ENCODE measurements around the gene SUSD3.
A peak's percentile ranks its signal among the peaks of the same experiment; 100 is the strongest.
"Not testable (repeated sequence)": the region's sequence is repeated elsewhere in the genome, so short reads cannot be mapped to it uniquely, and the experiment has no call there.

SUSD3 gene

DNA sequence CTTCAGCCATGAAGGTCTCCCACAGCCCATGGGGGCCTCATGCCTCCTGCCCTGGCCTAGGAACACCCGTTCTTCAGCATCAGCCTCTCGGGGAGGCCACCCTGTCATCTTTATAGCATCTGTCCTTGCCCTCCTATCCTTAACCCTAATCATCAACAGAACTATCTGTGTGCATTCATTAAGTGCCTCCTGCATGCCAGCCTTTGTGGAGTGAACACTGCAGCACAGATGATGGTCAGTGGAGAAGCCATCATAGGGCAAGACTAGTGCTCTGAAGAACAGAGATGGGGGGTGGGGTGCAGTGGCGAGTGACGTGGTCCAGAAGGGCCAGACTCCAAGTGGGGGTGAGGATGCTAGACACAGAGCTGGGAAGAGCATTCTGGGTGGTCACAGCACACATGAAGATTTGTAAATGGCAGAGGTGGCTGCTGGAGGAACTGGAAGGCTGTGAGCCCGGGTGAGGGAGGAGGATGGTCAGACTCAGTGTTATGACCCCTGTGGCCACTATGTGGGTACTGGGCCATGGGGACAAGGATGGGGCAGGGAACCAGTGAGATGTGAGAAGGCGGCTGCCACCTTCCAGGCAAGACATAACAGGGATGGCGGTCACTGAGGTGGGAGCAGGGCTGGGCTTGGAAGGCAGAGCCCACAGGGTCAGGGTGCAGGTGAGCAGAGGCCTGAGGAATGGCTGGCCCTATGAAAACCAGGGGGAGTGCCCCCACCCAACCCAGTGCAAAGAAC is 33.9 kb downstream of the SUSD3 start:
- DNase-seq (ENCODE audit: low read depth in 2 of 2): no peak

DNA sequence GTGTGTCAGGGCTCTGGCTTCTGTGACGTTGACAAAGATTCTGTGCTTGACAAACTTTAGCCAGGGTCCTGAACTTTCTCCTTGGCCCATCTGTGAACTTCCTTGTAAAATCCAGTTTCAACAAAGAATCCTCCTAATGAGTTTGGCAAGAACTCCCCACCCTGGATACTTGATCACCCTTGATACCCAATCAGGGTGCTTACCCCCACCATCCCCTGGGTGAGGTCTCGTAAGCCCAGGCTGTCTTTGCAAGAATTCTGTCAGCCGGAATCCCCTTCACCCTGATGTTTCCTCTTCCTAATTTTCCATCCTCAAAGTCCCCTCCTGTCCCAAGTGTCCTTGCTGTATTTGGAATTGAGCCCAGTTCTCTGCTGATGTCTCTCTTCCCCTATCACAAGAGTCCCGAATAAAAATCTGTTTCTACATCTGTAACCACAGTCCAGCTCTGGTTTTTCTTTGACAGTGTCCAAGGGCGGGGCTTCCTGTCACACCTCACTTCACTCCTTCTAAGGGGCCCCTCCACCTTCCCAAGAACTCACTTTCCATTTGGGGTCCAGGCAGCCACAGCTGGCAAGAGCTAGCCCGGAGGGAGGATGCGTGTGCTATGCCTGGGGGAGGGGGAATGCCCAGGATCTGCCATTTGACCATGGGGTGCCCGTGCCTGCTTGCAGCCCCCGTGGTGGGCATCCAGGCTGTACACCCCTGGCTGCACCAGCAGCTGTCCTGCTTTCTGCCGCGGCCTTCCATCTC is 34.8 kb downstream of the SUSD3 start:
- DNase-seq (ENCODE audit: low read depth in 2 of 2): no peak

DNA sequence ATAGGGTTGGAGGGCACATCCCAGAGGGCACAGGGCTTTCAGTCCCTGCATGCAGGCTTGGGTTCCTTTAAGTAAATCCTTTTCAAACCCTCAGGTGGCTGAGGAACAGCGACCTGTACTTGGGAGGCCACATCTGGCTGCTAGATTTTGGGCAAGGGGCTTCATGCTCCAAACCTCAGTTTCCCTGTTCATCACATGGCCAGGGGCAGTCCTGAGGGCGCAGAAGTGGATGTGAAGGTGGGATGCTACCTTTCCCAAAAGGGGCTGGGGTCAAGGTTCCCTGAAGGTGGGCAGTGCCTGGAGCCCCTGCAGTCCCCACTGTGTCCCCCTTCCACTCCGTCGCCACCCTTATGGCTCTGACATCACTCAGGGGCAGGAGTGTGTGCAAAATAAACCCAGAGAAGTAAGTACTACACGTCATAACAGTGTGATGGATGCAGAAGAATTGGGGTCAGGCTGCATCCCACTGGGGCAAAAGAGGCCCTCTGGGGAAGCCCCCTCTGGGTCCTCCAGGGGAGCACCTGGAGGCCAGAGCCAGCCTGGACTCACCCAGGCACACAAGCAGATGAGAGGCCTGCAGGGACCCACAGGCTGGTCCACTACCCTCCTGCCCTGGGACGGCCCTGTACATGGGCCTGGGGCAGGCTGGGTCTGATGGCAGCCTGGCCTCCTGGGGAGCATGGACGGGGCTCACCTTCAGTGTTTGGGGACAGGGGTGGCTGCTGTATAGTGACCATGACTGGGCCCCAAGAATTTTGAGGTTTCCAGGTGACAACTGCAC is 35.6 kb downstream of the SUSD3 start:
- DNase-seq (ENCODE audit: low read depth in 2 of 2): no peak

DNA sequence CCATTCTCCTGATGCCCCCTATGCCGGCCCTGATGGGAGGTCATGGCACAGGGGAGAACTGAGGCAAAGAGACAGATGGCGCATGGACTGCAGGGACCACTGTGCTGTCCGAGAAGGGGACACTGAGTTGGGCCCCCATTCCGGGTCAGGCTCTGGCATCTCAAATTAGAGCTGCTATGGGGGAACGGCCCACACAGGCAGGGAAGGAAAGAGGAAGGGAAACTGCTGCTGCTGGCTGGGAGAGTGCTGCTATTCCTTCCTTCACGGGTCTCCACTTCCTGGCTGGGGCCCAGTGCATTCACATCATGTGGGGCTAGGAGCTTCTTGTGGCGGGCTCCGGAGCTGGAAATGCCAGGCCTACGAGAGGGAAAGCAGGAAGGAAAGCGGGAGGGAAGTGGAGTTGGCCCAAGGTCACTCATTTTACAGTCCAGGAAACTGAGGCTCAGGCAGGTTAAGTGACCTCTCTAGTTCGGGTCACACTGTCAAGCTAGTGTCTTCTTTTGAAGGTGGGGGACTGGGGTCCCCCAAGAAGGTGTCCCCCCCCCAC is 36.2 kb downstream of the SUSD3 start:
- DNase-seq (ENCODE audit: low read depth in 2 of 2): no peak

DNA sequence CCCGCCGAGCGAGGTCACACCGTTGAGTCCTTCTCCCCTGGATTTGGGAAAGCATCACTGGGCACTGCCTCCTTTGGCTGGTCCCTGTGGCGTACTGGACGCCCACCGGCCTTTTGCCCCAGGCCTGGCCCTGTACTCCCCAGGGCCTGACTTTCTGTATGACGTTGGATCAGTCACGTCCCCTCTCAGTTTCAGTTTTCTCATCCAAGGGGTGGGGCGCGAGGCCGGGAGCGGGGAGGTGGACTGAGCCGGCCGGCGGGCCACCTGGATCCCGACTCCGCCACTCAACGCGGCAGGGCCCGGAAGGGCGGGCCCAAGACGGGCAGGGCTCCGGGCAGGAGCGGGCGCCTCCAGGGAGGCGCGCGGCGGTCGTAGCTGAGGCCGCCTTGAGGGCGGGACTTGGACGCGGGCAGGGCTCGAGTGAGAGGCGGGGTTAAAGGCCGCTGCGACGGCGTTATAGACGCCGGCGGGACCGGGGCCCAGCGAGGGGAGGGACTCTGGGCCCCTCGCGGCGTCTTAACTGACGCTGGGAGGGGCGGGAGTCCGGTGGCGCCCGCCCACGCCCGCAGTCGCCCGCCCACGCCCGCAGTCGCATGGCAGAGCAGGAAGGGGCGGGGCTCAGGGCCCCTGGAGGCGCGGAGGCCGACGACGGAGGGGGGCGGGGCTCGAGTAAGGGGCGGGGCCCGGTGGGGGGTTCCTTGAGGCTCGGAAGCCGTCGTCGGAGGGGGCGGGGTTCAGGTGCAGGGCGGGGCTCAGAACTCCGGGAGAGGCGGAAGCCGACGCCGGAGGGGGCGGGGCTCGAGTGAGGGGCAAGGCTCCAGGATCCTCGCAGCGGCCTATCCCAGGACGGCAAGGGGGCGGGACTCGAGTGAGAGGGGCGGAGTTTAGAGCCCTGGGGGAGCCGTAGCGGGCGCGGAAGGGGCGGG is 37.0 kb downstream of the SUSD3 start:
- peak; percentile 95 to 97 for DNase-seq (ENCODE audit: low read depth in 2 of 2)

DNA sequence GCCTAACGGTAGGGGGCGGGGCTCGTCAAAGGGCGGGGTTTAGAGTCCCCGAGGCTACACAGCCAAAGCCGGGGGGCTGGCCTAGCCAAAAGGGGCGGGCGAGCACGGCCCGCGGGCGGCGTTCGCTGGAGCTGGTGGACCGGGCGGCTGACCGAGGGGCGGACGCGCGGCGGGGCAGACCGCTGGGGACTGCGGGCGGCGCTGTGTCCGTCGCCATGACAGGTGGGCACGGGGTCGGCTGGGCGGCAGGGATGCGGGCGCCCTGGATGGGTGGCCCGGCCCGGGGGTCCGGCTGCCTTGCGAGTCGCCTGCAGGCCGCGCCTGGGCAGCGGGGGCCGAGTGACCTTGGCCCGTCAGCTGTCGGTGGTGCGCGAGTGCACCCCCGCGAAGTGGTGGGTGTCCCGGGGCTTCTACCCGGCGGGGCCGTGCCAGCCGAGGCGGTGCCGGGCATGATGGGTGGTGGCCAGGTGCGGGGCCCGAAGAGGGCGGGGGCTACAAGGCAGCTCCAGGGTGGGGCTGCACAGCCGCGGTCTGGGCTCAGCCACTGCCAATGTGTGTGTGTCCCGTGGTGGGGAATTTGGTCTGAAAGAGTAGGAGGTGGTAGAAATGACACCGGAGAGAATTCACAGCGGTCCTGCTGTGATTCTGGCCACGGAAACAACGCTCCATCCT is 37.8 kb downstream of the SUSD3 start, which contains the start of gene CARD19:
Gene CARD19 (plus strand): TSS at position 87 of the 672 bp plus-strand sequence. CDS start 129 bp downstream, at position 216.
- no peak for DNase-seq (ENCODE audit: low read depth in 2 of 2)

DNA sequence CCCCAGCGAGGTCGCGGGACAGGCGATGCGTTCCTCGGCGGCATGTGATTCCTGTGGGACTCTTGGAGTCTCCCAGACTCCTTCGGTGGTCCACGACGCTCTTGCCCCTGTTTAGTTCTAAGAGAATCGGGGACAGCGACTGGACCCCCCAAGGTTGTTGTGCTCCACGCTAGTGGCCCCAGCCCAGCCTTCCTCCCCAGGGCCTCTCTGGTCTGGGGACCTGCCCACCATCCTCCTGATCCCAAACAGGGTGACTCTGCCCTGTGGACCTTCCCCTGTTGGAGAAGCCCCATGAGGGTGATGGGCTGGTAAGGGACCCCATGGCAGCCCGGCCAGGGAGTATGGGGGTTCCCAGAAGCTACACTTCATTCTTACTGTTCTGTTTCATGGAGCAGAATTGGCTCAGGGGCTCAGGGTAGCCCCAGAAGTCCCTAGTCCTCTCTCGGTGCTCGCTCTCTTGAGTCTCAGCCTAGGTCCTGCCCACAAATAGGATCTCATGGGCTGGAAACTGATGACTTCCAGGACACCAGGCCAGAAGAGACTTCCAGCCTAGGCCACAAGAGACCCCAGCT is 38.4 kb downstream of the SUSD3 start:
- no peak for DNase-seq (ENCODE audit: low read depth in 2 of 2)

DNA sequence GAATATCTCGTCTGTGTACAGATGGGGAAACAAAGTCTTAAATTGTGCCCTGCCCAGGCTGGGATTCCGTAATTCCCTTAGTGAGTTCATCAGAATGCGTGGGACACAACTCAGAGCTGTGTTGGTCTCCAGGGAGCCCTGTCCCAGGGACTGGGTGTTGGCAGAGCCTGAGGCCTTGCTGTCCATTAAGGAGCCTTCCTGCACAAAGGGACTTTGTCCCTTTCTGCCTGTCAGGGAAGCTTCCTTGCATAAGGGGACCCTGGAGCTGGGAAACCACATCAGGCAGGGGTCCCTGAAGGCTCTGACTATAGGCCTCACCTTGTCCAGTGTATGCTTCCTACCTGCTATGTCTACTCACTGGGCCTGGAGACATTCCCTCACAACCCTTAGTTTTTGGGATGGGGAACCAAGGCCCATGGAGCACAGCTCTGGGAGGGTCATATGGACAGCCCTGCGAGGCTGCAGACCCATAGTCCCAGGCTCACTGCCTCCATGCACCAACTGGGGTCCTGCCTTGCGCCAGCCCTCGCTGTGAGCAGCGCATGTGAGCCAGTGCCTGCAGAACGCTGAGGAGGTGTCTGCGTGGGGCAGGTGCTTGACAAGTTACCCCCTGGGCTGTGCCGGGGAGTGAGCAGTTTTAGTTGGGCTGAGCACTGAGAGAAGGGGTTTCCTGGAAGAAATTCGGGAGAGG is 39.2 kb downstream of the SUSD3 start:
- no peak for DNase-seq (ENCODE audit: low read depth in 2 of 2)

DNA sequence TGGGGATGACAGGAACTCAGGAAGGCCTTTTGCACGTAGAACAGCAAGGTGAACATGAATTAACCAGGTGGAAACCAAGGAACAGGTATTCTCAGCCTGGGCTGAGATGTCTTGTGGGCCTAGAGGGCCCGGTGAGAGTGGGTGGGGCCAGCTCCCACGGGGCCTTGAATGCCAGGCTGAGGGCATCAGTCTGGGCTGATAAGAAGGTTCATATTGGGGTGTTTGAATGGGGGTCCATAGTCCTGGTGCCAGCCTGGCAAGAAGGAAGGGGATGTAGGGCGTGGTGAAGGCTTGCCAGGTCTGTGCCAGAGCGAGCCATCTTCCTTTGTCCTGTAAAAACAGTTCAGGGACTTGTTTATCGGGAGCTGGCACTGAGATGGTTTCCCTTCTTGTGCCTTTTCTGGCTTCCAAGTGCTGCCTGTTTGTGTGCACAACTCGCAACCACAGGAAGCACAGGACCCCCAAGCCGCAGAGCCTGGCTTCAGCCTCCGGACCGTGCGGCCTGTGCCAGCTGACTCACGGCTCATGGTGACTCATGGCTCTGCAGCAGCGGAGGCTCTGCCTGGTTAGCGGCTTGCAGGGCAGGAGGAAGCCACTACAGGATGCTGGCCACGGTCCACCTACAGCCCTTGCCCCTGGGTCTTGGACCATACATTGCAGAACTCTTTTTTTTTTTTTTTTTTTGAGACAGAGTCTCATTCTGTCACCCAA is 39.9 kb downstream of the SUSD3 start:
- DNase-seq (ENCODE audit: low read depth in 2 of 2): peak; percentile 80

DNA sequence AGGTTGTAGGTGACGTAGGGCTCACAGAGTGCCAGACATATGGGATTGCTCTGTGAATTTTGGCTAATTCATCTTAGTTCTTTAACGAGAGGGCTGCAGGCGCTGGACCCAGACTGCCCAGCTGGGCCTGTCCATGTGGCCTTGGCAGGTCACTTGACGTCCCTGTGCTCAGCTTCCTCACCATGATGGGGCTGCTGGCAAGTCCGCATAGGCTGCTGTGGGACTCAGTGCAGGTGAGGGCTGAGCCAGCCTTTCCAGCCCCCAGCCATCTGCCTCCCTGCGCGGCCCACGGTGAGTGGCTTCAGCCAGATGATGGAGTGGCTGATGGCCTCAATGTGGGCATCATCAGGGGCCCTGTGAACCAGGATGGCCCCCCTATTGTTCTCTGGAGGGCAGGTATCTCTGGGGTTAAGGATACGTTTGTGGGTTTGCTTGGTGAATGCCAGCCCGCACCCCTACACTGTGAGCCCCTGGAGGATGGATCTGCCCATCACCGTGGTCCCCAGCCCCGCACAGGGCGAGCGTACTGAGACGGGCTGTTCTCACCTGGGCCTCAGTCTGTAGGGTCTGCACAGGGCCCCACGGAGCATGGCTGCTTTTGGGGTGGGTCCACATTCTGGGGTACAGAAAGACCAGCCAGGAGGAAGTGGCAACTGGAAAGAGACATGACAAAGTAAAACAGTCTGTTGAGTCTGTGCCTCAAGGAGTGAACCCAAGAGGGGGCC is 41.2 kb downstream of the SUSD3 start:
- no peak for DNase-seq (ENCODE audit: low read depth in 2 of 2)

DNA sequence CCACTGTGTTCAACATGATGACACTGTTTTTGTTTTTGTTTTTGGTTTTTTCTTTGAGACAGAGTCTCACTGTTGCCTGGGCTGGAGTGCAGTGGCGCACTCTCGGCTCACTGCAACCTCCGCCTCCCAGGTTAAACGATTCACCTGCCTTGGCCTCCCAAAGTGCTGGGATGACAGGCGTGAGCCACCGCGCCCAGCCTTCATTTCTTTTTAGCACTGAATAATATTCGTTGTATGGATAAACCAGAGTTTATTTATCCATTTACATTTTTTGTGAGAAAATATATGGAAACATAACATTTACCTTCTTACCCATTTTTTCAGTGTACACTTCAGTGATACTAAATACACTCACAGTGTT is 41.8 kb downstream of the SUSD3 start:
- DNase-seq (ENCODE audit: low read depth in 2 of 2): no peak

DNA sequence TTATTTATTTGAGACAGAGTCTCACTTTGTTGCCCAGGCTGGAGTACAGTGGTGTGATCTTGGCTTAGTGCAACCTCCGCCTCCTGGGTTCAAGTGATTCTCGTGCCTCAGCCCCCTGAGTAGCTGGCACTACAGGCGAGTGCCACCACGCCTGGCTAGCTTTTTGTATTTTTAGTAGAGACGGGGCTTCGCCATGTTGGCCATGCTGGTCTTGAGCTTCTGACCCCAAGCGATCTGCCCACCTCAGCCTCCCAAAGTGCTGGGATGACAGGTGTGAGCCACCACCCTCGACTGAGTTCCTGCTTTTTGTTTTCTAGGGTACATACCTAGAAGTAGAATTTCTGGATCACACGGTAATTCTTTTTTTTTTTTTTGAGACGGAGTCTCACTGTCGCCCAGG is 42.6 kb downstream of the SUSD3 start:
- DNase-seq (ENCODE audit: low read depth in 2 of 2): not testable (repeated sequence)

DNA sequence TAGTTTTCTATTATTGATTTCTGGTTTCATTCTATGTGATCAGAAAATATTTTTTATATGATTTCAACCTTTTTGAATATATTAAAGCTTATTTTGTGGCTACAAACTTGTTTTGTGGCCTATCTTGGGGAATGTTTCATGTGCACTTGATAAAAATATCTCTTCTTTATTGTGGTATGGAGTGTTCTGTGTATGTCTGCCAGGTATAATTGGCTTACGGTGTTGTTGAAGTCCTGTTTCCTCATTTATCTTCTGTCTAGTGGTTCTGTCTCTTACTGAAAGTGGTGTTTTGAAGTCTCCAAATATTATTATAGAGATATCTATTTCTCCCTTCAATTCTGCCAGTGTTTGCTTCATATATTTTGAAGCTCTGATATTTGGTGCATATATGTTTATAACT is 47.1 kb downstream of the SUSD3 start:
- DNase-seq (ENCODE audit: low read depth in 2 of 2): no peak

DNA sequence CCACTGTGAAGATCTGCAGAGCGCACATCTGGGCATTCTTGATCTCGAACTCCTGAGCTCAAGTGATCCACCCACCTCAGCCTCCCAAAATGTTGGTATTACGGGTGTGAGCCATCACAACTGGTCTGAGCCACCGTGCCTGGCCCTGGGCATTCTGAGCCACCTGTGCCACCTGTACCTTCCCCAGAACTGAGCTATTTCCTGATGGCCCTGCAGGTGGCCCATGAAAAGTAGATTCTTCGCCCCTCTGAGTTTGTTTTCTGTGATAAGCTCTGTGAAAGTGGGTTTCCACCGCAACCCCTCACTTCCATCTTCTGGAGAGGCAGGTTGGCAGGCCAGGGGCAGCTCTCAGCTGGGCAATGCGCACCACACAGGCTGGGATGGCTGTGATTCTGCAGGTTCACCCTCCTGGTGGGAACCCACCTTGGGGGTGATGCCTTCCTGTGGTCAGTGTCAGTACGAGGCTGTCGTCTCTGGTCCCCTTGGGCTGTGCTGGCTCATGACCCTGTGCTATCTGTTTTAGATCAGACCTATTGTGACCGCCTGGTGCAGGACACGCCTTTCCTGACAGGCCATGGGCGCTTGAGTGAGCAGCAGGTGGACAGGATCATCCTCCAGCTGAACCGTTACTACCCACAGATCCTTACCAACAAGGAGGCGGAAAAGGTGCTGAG is 48.8 kb downstream of the SUSD3 start:
- no peak for DNase-seq (ENCODE audit: low read depth in 2 of 2)

DNA sequence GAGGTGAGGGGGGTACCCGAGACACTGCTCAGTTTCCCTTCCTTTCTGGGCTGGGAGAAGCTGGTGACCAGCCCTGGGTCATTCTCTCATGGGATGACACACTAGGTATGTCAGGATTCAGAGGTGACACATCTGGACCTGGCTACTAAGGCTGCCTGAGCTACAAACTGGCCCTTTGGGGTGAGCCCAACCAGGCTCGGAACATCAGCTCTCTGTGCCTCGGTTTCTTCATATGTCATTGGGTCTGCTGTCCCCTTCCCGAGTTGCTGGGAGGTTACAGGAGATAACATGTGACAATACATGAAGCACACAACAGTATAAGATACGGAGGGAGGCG is 49.3 kb downstream of the SUSD3 start:
- no peak for DNase-seq (ENCODE audit: low read depth in 2 of 2)

DNA sequence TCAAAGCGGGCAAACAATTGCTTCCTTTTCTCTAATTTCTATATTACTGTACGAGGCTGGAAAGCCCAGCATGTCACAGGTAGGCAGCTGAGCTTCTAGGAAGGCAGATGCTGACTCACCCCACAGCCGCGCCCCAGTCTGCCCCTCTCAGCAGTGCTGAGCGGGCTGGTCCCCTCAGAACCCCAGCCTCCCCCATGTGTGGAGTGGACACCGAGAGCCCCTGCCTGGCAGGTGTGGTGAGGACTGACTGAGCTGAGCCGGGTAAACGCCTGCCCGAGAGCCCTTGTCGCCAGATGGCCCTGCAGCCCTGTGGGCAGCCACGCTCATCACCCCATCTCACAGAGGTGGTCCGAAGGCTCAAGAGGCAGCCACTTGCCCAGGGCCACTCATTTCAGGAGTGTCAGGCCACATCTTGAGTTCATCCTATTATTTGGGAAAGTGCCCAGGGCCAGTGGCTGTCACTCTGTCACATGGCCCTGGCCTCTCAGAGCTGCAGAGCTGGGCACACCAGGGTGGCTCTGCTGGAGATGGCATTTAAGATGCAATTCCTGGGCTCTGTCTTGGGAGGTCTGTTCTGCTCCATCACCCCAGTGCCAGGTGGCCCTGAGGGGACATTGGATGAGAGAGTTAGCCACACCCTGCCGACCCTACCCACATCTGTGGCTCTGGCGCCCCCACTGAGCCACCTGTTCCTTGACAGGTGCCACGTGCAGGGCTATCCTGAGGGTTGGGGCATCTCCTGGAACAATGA is 50.0 kb downstream of the SUSD3 start:
- no peak for DNase-seq (ENCODE audit: low read depth in 2 of 2)

DNA sequence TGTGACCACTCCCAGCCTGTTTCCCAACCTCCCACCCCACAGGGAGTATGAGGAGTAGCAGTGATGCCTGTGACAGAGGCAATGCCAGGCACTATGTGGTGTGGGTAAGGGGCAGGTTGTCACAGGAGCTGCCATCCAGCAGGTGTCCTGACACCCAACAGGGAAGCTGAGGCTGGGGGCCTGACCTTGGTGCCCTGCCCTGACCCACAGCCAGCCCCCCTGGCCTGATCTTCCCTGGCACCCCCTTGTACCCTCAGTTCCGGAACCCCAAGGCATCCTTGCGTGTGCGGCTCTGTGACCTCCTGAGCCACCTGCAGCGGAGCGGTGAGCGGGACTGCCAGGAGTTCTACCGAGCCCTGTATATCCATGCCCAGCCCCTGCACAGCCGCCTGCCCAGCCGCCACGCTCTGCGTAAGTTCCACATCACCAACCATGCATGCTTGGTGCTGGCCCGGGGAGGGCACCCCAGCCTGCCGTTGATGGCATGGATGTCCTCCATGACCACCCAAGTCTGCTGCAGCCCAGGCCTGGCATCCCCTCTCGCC is 51.9 kb downstream of the SUSD3 start:
- DNase-seq (ENCODE audit: low read depth in 2 of 2): no peak
